ENCODE results near the gene LRP1B. TPM values are rescaled to one million over a fixed set of nuclear protein-coding genes. Genes with fewer than 3 reads are reported as not detected.

Gene LRP1B
- total RNA-seq, 6 experiments from 2014 or later = 0.06 to 1.7 (median 0.15) TPM; not detected in 1

DNA sequence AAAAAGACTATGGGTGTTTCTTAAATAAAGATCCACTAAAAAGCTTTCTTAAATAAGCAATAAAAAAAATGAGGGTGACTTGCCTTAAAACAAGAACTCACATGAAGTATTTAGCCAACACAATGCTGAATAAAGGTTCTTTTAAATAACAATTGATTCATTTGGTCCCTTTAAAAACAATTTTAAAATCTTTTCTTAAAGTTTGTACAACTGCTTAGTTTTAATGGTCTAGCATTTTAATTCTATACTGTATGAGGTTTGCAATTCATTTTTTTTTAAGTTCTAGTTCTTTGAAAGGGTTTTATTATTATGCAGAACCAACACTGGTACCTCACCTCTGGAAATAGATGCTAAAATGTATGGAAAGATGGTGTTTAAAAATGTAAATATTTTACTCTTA is 1017.5 kb downstream of the LRP1B start:
- H3K27me3 ChIP-seq = no peaks in the 10 kb centered on the region
- no peaks in the 10 kb centered on the region for H3K36me3 ChIP-seq
- H3K27ac ChIP-seq = no peak overlapping the region
- no peak overlapping the region for H3K4me3 ChIP-seq
- intact Hi-C loops (cut with DNase I) = no loop called here
- H3K4me1 ChIP-seq = no peaks in the 10 kb centered on the region
- H3K9me3 ChIP-seq = no peaks in the 10 kb centered on the region
- DNase-seq (no peak), ATAC-seq (no peak)
- TF ChIP-seq POLR2A (IDR thresholded peaks at IDR 0.05) (no peak), CTCF (IDR thresholded peaks at IDR 0.05) (no peak)

DNA sequence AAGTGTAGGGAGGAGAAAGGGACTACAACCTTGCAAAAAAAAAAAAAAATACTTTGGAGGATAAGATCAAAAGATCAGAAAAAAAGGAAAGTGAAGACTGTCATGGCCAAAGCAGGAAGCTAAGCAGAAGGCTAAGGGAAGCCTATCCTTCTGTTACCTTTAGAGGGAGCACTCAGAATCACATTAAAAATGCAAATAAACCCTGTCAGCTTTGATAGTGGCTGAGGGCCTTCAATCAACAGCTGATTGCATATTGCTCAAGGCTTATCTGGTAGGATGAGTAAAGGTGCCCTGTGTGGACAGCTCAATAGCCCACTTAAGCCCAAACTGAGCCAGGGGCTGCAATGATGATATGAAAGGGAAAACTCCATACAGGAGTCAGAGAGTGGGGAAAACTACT is 1021.2 kb downstream of the LRP1B start:
- TF ChIP-seq CTCF (IDR thresholded peaks at IDR 0.05) (peak in 3 of 4 donors; percentile 40 to 54 (median 46)), POLR2A (IDR thresholded peaks at IDR 0.05) (no peak)
- Histone ChIP-seq H3K4me1 (no peaks in the 10 kb centered on the region), H3K4me3 (no peak overlapping the region), H3K27me3 (no peaks in the 10 kb centered on the region), H3K36me3 (no peaks in the 10 kb centered on the region), H3K9me3 (no peaks in the 10 kb centered on the region), H3K27ac (no peak overlapping the region)
- intact Hi-C loops (cut with DNase I) = no loop called here
- DNase-seq = no peak
- peak; percentile 79 to 94 (median 90) for ATAC-seq

DNA sequence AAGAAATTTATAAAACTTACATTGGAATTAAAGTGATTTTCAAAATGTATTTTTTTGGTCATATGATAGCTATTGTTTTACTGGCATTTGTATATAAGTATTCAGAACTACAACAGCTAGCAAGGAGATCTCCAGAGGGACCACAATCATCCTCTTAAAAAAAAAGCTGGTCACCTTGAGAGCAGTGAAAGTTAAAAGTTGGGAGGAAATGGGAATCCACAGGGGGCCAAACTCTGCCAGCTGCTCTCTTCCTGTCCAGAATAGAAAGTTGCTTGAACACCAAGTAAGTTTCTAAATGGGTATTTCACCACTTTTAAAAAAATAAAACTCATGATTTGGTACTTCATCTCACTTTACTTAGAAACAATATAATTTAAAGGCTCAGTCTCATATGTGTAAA is 1025.1 kb downstream of the LRP1B start:
- DNase-seq (no peak), ATAC-seq (no peak)
- intact Hi-C loops (cut with DNase I) = no loop called here

DNA sequence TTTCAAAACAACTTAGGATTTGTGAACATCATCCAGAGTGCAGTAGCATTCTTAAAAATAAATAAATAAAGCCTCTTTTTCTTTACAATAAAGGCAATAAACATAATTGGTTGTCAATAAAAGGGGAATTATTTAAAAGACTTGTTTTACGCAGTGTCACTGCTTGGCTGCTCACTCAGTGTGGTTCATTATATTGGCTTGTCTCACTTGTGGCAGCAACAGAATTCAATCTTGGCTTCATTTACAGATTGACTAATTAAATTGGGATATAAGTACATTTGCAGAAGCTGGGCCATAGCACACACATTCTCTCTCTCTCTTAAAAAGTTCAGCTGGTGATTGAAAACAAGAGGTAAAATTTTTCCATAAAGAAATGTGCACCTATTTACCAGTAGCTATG is 1027.6 kb downstream of the LRP1B start:
- no peak for TF ChIP-seq CTCF (IDR thresholded peaks at IDR 0.05)
- TF ChIP-seq POLR2A (IDR thresholded peaks at IDR 0.05) = no peak
- 80% methylated on average over 1 of the region's 1 CpG for WGBS (ENCODE audit: insufficient coverage, low coverage, low lambda C conversion rate, missing lambda C conversion rate)
- H3K27me3 ChIP-seq = no peaks in the 10 kb centered on the region

More for the DNA sequence above, 1025.1 kb downstream of the LRP1B start:
- no peak overlapping the region for H3K27ac ChIP-seq
- H3K27me3 ChIP-seq = no peaks in the 10 kb centered on the region
- H3K4me3 ChIP-seq = no peak overlapping the region
- H3K36me3 ChIP-seq = no peaks in the 10 kb centered on the region
- no peaks in the 10 kb centered on the region for H3K4me1 ChIP-seq
- no peaks in the 10 kb centered on the region for H3K9me3 ChIP-seq
- TF ChIP-seq POLR2A (IDR thresholded peaks at IDR 0.05) (no peak), CTCF (IDR thresholded peaks at IDR 0.05) (no peak)

DNA sequence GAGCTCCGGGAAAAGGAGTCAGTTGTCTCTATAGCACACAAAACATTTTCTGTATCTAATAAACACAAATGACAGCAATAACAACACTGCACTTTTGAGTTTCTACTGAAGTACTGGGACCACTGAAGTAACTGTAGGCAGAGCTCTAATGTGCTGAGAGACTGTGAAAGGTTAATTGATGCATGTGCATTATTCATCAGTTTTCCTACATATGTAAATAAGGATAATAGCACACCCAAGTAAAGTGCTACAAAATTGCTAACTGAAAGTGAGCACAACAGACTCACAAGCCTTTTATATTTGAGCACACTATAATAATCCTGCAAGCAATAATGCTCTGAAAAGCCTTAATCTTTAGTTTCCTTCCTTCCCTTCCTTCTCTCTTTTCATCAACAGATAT is 1051.6 kb downstream of the LRP1B start:
- H3K27me3 ChIP-seq = no peaks in the 10 kb centered on the region
- no peak overlapping the region for H3K27ac ChIP-seq
- 61% methylated on average over 1 of the region's 1 CpG for WGBS (ENCODE audit: insufficient coverage, low coverage, low lambda C conversion rate, missing lambda C conversion rate)
- intact Hi-C loops (cut with DNase I) = no loop called here
- no peaks in the 10 kb centered on the region for H3K36me3 ChIP-seq
- ATAC-seq (no peak), DNase-seq (no peak)
- TF ChIP-seq CTCF (IDR thresholded peaks at IDR 0.05) = no peak
- TF ChIP-seq POLR2A (IDR thresholded peaks at IDR 0.05) = no peak
- no peaks in the 10 kb centered on the region for H3K4me1 ChIP-seq
- H3K9me3 ChIP-seq = no peaks in the 10 kb centered on the region
- no peak overlapping the region for H3K4me3 ChIP-seq

More for the DNA sequence above, 1027.6 kb downstream of the LRP1B start:
- intact Hi-C loops (cut with DNase I) = no loop called here
- Histone ChIP-seq H3K9me3 (no peaks in the 10 kb centered on the region), H3K4me1 (no peaks in the 10 kb centered on the region), H3K4me3 (no peak overlapping the region), H3K36me3 (no peaks in the 10 kb centered on the region), H3K27ac (no peak overlapping the region)
- DNase-seq (no peak), ATAC-seq (no peak)

Measured in right lobe of liver (tissue), 6 donors.